GM12878 (cell line): ENCODE results near the gene SASH1. TPM values are rescaled to one million over a fixed set of nuclear protein-coding genes. Genes with fewer than 3 reads are reported as not detected.

Source experiments
- ATAC-seq: fragments of 200-7000 bp; cut with Tn5 transposase; 3 replicates; pipeline ENCODE4 v1.9.1; 2020; ENCODE audit warnings: mild to moderate bottlenecking, moderate library complexity
- BruUV-seq: library from RNA; stranded (reverse); fragments of 400-500 nt; replicated peaks from 2 replicates; lab custom pipeline; 2021; lab: Mats Ljungman, UMichigan
- CTCF ChIA-PET: fragments of 300-600 bp; sonication (Branson Sonifier 250); formaldehyde crosslinking; extraction: SDS; loops from one replicate; lab custom pipeline; 2021; ENCODE audit warnings: inconsistent platforms; lab: Yijun Ruan, JAX
- POLR2A ChIA-PET: fragments of 350-600 bp; formaldehyde crosslinking; extraction: SDS; loops from one replicate; lab custom pipeline; 2021; ENCODE audit warnings: inconsistent platforms; lab: Charles Lee
- RAD21 ChIA-PET: fragments of 300-600 bp; sonication (Branson Sonifier 250); formaldehyde crosslinking; loops from one replicate; lab custom pipeline; 2023; ENCODE audit warnings: antibody characterized with exemption; ENCODE audit not compliant: unreplicated experiment; lab: Charles Lee
- SMC1A ChIA-PET: fragments of 300-600 bp; sonication (Branson Sonifier 250); formaldehyde crosslinking; loops from one replicate; lab custom pipeline; 2023; ENCODE audit not compliant: unreplicated experiment, uncharacterized antibody; lab: Charles Lee
- DNase-seq: peaks from one replicate; pipeline ENCODE4 v3.0.0-alpha.2; 2011; ENCODE audit warnings: low read depth, low spot score
- FAIRE-seq: peaks from 3 replicates; lab custom pipeline; 2011; peaks lifted over from hg19 to GRCh38; lab: Jason Lieb, UNC
- H2AFZ ChIP-seq: 2 replicates; pipeline ENCODE4 v1.6.0; 2011; ENCODE audit warnings: low read depth, low read length, control low read depth; ENCODE audit not compliant: control insufficient read depth
- H3K27ac ChIP-seq: 2 replicates; pipeline ENCODE4 v1.5.1; 2011; ENCODE audit warnings: control low read depth; ENCODE audit not compliant: control insufficient read depth, insufficient read depth
- H3K27me3 ChIP-seq, 2 experiments: replicated peaks in 1 of 2; 2 replicates each; pipeline versions ENCODE4 v1.6.0 to v1.6.1; 2011; ENCODE audit warnings: low read length in 1 of 2; ENCODE audit not compliant: control insufficient read depth in 2 of 2, insufficient read depth in 2 of 2
- H3K36me3 ChIP-seq, 2 experiments: 2 replicates each; pipeline ENCODE4 v1.5.1; 2011; ENCODE audit warnings: low read length in 1 of 2; ENCODE audit not compliant: control insufficient read depth in 2 of 2, insufficient read depth in 2 of 2
- H3K4me1 ChIP-seq: 2 replicates; pipeline ENCODE4 v1.6.1; 2011; ENCODE audit warnings: mild to moderate bottlenecking, low read length, moderate library complexity, mixed read lengths; ENCODE audit not compliant: control insufficient read depth, insufficient read depth
- H3K4me2 ChIP-seq: 2 replicates; pipeline ENCODE4 v1.6.0; 2011; ENCODE audit warnings: control low read depth; ENCODE audit not compliant: control insufficient read depth, insufficient read depth
- H3K4me3 ChIP-seq: fragments of 200-600 bp; sonication (generic); 2 replicates; pipeline ENCODE4 v1.5.1; 2016
- H3K79me2 ChIP-seq: 2 replicates; pipeline ENCODE4 v1.6.0; 2011; ENCODE audit warnings: low read length; ENCODE audit not compliant: control insufficient read depth, insufficient read depth
- H3K9ac ChIP-seq: 2 replicates; pipeline ENCODE4 v1.8.0; 2011; ENCODE audit warnings: low read length, control low read depth, mixed read lengths; ENCODE audit not compliant: control insufficient read depth, insufficient read depth
- H3K9me3 ChIP-seq: replicated peaks from 3 replicates; pipeline ENCODE4 v1.5.1; 2011; ENCODE audit warnings: mild to moderate bottlenecking, low read length; ENCODE audit not compliant: control insufficient read depth, insufficient read depth
- H4K20me1 ChIP-seq: 2 replicates; pipeline ENCODE4 v1.6.0; 2011; ENCODE audit not compliant: control insufficient read depth, insufficient read depth
- CBFB ChIP-seq: IDR thresholded peaks from 2 replicates; pipeline ENCODE4 v1.6.1; 2016; ENCODE audit warnings: antibody characterized with exemption, low read depth
- ETV6 ChIP-seq, 2 experiments: fragments of 450-650 bp in 1 of 2; IDR thresholded peaks in 1 of 2; conservative IDR thresholded peaks in 1 of 2; 2 replicates each; pipeline ENCODE4 v1.6.1; 2014; ENCODE audit warnings: antibody characterized with exemption in 1 of 2, borderline replicate concordance in 1 of 2, low read depth in 1 of 2, mild to moderate bottlenecking in 1 of 2, moderate library complexity in 1 of 2
- HDAC2 ChIP-seq: fragments of 200-600 bp; sonication (generic); IDR thresholded peaks from 2 replicates; pipeline ENCODE4 v1.6.1; 2017
- HDAC6 ChIP-seq: fragments of 200-600 bp; sonication (generic); IDR thresholded peaks from one replicate; pipeline ENCODE4 v1.8.0; 2017; ENCODE audit warnings: antibody characterized with exemption; ENCODE audit not compliant: unreplicated experiment
- IKZF2 ChIP-seq, 2 experiments: fragments of 450-650 bp; IDR thresholded peaks; 2 replicates each; pipeline ENCODE4 v1.6.1; 2017; ENCODE audit warnings: mild to moderate bottlenecking in 2 of 2, moderate library complexity in 2 of 2
- IRF4 ChIP-seq: IDR thresholded peaks from 2 replicates; pipeline ENCODE4 v1.6.1; 2011; ENCODE audit warnings: low read depth, low read length
- NFIC ChIP-seq: IDR thresholded peaks from 2 replicates; pipeline ENCODE4 v1.6.1; 2012; ENCODE audit warnings: low read depth, mild to moderate bottlenecking, inconsistent platforms, low read length, moderate library complexity
- NFYB ChIP-seq: IDR thresholded peaks from 2 replicates; pipeline ENCODE4 v1.6.1; 2011; ENCODE audit warnings: low read depth, mild to moderate bottlenecking, low read length, improper control_type of control experiment, moderate library complexity; ENCODE audit not compliant: insufficient read depth
- PAX8 ChIP-seq: fragments of 450-650 bp; IDR thresholded peaks from 2 replicates; pipeline ENCODE4 v1.6.1; 2017; ENCODE audit warnings: mild to moderate bottlenecking, moderate library complexity
- POU2F2 ChIP-seq: IDR thresholded peaks from 3 replicates; pipeline ENCODE4 v1.6.1; 2011; ENCODE audit warnings: low read depth, mild to moderate bottlenecking, low read length, borderline replicate concordance
- RB1 ChIP-seq: fragments of 450-650 bp; formaldehyde crosslinking; IDR thresholded peaks from 2 replicates; pipeline ENCODE4 v1.6.1; 2017; ENCODE audit warnings: mild to moderate bottlenecking, borderline replicate concordance
- SIN3A ChIP-seq: IDR thresholded peaks from 2 replicates; pipeline ENCODE4 v1.6.1; 2012; ENCODE audit warnings: low read depth, low read length, improper control_type of control experiment
- SMARCA5 ChIP-seq: fragments of 450-650 bp; IDR thresholded peaks from 2 replicates; pipeline ENCODE4 v1.6.1; 2017; ENCODE audit warnings: mild to moderate bottlenecking
- SMC3 ChIP-seq: IDR thresholded peaks from 2 replicates; pipeline ENCODE4 v1.6.1; 2011; ENCODE audit warnings: low read length, improper control_type of control experiment, borderline replicate concordance
- SPI1 ChIP-seq: IDR thresholded peaks from 2 replicates; pipeline ENCODE4 v1.6.1; 2011; ENCODE audit warnings: low read depth, mild to moderate bottlenecking, low read length, moderate library complexity, borderline replicate concordance; ENCODE audit not compliant: insufficient read depth
- STAT3 ChIP-seq: IDR thresholded peaks from 2 replicates; pipeline ENCODE4 v1.6.1; 2011; ENCODE audit warnings: low read depth, low read length, improper control_type of control experiment
- SUZ12 ChIP-seq: fragments of 200-600 bp; sonication (generic); IDR thresholded peaks from one replicate; pipeline ENCODE4 v1.6.1; 2018; ENCODE audit warnings: antibody characterized with exemption, mild to moderate bottlenecking; ENCODE audit not compliant: unreplicated experiment
- TAF1 ChIP-seq: IDR thresholded peaks from 2 replicates; pipeline ENCODE4 v1.6.1; 2011; ENCODE audit warnings: mild to moderate bottlenecking, low read depth, low read length, borderline replicate concordance
- TCF12 ChIP-seq: IDR thresholded peaks from 2 replicates; pipeline ENCODE4 v1.6.1; 2011; ENCODE audit warnings: low read depth, mild to moderate bottlenecking, low read length
- WGBS: methylation state at CpG from one replicate; pipeline ENCODE4 v1.1.6; 2016; ENCODE audit warnings: low lambda C conversion rate; ENCODE audit not compliant: insufficient replicate concordance, insufficient coverage; ENCODE audit errors: missing lambda C conversion rate; 5-methylcytosine and 5-hydroxymethylcytosine counted together
- in situ Hi-C: fragments of 300-500 bp; cut with MboI; formaldehyde crosslinking; loops from 9 replicates; pipeline ENCODE4 v1.14.3; 2018; ENCODE audit warnings: mixed read lengths
- intact Hi-C: fragments of 100-400 bp; cut with micrococcal nuclease; formaldehyde crosslinking; loops from one replicate; pipeline ENCODE4 v1.14.2; 2022; ENCODE audit not compliant: unreplicated experiment
- polyA plus RNA-seq, 11 experiments: library from polyadenylated mRNA; depleted of rRNA in 4 of 11; unstranded in 6 of 11; stranded (reverse) in 5 of 11; fragments of >200 nt; fragmentation: Nextera tagmentation in 4 of 11; fragmentation: Illumina TruSeq in 1 of 11; extraction: Ambion mirVana in 4 of 11; extraction: Trizol in 1 of 11; gene quantifications; 1 replicate in 1 of 11; 2 replicates in 10 of 11; pipeline versions ENCODE4 v1.2.1 to v1.2.3, GENCODE V29; 2011 to 2016; ENCODE audit warnings: inconsistent platforms in 2 of 11, missing spikeins in 2 of 11, low read depth in 1 of 11
- total RNA-seq, 4 experiments: library from RNA; depleted of rRNA in 3 of 4; stranded (reverse); fragments of >200 nt in 3 of 4; fragmentation: Illumina TruSeq in 1 of 4; extraction: Trizol in 1 of 4; gene quantifications; 2 replicates each; pipeline versions ENCODE4 v1.2.1 to v1.2.3, GENCODE V29; 2013 to 2021
- TF ChIP-seq, protein P1 (sequence below): fragments of 450-650 bp; IDR thresholded peaks from 2 replicates; pipeline ENCODE4 v1.6.1; 2016; ENCODE audit warnings: mild to moderate bottlenecking

The SASH1 gene
- total and polyA plus RNA-seq, 10 of the 15 experiments (the other 5 are each of a cell fraction or from before 2014, with no cell fraction given): 0.01 to 0.73 (median 0.14) TPM; not detected in 4

DNA sequence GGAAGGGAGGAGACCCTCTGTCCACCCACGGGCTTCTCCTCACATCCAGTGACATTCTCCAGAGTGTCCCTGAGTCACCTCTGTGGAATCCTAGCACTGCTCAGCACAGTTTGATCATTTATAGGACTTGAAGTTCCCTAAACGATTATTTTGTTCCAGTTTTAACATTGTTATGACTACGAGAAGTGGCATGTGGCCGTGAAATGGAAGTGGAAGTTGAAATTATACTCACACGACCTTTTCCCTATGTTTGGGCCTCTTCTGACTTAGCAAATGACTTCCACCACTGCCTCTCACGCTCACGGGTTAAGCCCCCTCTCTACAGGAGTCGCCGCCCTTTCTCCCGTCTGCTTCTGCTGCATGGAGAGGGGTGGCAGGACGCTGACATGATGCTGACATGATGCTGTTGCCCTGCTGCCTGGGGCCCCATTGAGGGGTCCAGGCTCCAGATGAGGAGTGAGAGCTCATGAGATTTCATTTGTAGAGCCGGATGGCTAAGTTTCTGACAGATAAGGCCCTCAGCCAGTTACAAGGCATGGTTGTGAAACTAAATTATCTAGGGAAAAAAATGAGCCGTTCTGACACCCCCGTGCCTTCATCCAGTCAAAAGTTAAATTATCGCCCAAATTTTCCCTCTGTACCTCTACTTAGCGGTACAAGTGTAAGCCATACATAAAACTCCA is 250.6 kb downstream of the SASH1 start:
- H3K4me1 ChIP-seq: no peaks in the 10 kb centered on the region
- BruUV-seq: no TSS peak
- ChIA-PET POLR2A (no interaction called here), RAD21 (no interaction called here), SMC1A (no interaction called here), CTCF (no interaction called here)
- no peak overlapping the region for H3K9ac ChIP-seq
- 37% methylated on average over 16 of the region's 16 CpGs for WGBS
- ATAC-seq: no peak
- intact Hi-C loops (no loop called here), in situ Hi-C loops (no loop called here)
- H2AFZ ChIP-seq: no peak overlapping the region
- H3K79me2 ChIP-seq: no peaks in the 10 kb centered on the region
- H4K20me1 ChIP-seq: no peaks in the 10 kb centered on the region
- no peak overlapping the region for H3K4me2 ChIP-seq
- FAIRE-seq: no peak
- no peak for DNase-seq
- H3K27ac ChIP-seq: no peak overlapping the region
- no peaks in the 10 kb centered on the region; the same call in 2 of the 3 replicates for H3K9me3 ChIP-seq
- no peak overlapping the region for H3K4me3 ChIP-seq
- no peaks in the 10 kb centered on the region for H3K36me3 ChIP-seq
- H3K27me3 ChIP-seq: no peaks in the 10 kb centered on the region
- TF ChIP-seq, protein P1, sequence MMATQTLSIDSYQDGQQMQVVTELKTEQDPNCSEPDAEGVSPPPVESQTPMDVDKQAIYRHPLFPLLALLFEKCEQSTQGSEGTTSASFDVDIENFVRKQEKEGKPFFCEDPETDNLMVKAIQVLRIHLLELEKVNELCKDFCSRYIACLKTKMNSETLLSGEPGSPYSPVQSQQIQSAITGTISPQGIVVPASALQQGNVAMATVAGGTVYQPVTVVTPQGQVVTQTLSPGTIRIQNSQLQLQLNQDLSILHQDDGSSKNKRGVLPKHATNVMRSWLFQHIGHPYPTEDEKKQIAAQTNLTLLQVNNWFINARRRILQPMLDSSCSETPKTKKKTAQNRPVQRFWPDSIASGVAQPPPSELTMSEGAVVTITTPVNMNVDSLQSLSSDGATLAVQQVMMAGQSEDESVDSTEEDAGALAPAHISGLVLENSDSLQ: no peak
- no peak for TF ChIP-seq POU2F2
- TF ChIP-seq PAX8: no peak
- no peak for TF ChIP-seq SMARCA5
- TF ChIP-seq SPI1: no peak
- no peak for TF ChIP-seq TCF12
- TF ChIP-seq ETV6 (conservative IDR thresholded peaks at IDR 0.05 in 1 of 2, IDR thresholded peaks at IDR 0.05 in 1 of 2; ENCODE audit: borderline replicate concordance in 1 of 2, low read depth in 1 of 2): no peak
- no peak for TF ChIP-seq CBFB
- no peak for TF ChIP-seq SUZ12
- TF ChIP-seq NFIC: no peak
- no peak for TF ChIP-seq RB1
- no peak for TF ChIP-seq STAT3
- TF ChIP-seq SMC3: no peak
- TF ChIP-seq SIN3A: no peak
- TF ChIP-seq NFYB: no peak
- no peak for TF ChIP-seq HDAC2
- TF ChIP-seq HDAC6: no peak
- TF ChIP-seq IKZF2 (IDR thresholded peaks at IDR 0.05): no peak
- no peak for TF ChIP-seq TAF1
- no peak for TF ChIP-seq IRF4
